T-helper 1 cell treated with Interleukin-12 subunit alpha and Interleukin-12 subunit beta and Interleukin-4 antibody, amounts not matched to agents 30 ng/mL and 1 ng/mL, for 36 hours (primary cell): ENCODE measurements around the gene COL6A2. TPM values are rescaled to one million over a fixed set of nuclear protein-coding genes. Genes with fewer than 3 reads are reported as not detected.
"Not testable (repeated sequence)": the region's sequence is repeated elsewhere in the genome, so short reads cannot be mapped to it uniquely, and the experiment has no call there.

Source experiments
- intact Hi-C: fragments of 100-400 bp; cut with micrococcal nuclease; formaldehyde crosslinking; loops from one replicate; pipeline ENCODE4 v1.15.1; 2024
- total RNA-seq: library from RNA; stranded (reverse); gene quantifications from 2 replicates; pipeline ENCODE4 v1.2.3, GENCODE V29; 2022

The COL6A2 gene
- total RNA-seq, result 2.6 and 3.9 TPM in 2 replicates

DNA sequence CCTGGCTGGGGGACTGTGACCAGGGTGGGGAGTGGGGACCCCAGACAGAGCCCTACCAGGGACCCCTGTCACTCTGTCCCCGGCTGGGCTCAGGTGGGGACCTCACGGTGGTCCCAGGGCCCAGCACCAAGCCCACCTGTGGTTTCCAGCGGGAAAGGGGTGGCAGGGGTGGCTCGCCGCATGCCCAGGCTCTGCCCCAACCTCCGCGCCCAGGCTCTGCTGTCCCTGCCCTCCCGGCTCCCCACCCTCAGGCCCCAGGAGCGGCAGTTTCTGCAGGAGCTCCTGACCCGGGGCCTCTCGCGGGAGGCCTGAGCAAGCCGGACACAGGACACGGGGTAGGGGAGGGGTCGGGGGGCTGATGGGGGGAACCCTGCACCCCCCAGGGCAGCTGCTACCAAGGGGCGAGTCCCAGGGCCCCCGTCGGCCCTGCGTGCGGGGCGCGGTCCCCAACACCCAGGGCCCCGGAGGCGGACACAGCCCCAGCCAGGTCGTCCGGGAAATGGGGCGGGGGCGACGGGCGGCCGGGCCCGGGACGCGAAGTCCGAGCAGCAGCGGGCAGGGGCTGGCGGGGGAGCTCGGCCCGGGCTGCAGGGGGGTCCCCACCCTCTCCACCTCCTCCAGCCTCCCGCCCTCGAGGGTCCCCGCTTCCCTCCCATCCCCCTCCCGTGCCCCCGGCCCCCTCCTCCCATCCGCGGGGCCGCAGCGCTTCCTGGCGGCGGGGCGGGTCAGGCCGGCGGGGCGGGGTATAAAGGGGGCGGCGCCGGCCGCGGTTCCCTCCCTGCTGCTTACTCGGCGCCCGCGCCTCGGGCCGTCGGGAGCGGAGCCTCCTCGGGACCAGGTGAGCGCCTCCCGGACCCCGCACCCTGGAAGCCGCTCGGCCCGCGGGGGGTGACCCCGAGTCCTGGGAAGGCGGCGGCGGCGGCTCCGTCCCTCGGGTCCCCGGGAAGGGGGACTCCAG, at the start of gene COL6A2:
TSS of gene COL6A2 (plus strand) at position 777 of the 958 bp plus-strand sequence.
- intact Hi-C loops, result no loop called here

DNA sequence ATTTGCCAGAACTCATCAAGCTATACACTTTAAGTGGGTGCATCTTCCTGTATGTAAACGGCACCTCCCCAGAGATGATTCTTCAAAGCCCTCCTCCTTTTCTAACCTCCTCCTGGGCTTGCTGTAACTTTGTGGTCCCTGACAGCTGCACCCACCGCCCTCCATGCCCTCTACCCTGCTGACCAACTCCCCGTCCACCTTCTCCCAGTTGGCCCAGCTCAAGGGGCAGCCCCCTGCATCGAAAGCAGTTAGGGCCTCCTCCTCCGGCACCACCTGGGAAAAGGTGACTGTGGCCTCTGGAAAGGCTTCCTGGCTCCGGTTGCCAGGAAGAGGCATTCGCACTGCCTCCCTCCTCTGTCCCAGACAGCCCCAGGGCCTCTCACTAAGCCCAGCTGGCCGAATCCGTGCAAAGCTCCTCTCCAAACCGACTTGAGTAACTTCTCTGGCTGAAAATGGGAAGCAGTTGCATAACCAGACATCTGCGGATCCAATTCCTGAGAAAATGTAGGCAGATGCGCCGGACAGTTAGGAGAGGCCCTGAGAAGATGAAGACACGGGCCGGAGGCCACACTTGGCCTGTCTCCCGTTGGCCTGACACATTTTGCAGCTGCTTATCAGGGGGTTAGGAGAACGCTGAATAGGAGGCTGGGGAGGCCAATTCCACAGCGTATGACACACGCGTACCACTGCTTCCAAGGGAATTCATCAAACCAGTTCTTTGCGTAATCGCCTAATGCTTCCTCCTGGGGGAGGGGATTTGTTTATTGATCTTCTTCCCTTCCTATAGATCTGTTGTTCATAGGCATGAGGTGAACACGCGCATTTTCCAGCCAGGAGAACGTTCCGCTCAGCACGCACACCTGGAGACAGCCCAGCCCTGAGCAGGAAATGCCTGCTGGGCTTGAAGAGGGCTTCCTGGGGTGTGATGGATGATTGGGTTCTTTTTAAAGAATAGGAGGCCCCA, 48.7 kb upstream of the COL6A2 start:
- intact Hi-C loops, result no loop called here

DNA sequence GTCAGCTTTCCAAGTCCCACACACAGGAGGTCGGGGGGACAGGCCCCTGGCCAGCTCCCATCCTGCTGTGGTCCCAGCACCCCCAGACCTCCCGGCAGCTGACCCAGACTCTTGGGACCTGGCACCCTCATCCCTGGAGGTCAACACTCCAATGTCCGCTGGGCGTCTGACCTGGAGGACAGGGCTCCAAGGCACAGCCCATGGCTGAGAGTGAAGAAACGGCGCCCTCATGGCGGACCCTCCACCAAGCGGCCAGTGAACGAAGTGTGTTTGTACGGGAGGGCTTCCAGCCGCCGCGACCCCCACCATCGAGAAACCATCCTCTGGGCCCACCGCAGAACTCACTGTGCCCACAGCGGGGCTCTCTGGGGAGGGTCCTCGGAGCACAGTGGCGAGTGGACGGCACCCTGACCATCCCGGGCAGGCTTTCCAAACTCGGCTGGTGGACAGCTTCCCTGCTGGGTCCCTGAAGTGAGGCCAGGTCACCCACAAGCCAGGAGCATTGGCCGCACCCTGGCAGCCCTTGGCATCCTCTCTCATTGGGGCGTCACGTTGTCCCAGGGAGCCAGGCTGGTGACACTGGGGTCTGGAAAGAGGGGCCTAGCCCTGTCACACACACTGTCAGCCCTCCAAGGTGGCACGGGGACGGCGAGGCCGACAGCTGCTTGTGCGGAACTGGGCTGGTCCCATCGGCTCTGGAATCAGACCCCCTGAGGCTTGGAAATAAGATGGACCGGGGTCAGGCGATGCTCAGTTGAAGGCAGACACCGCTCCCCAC, 47.8 kb upstream of the COL6A2 start:
- intact Hi-C loops, result no loop called here

DNA sequence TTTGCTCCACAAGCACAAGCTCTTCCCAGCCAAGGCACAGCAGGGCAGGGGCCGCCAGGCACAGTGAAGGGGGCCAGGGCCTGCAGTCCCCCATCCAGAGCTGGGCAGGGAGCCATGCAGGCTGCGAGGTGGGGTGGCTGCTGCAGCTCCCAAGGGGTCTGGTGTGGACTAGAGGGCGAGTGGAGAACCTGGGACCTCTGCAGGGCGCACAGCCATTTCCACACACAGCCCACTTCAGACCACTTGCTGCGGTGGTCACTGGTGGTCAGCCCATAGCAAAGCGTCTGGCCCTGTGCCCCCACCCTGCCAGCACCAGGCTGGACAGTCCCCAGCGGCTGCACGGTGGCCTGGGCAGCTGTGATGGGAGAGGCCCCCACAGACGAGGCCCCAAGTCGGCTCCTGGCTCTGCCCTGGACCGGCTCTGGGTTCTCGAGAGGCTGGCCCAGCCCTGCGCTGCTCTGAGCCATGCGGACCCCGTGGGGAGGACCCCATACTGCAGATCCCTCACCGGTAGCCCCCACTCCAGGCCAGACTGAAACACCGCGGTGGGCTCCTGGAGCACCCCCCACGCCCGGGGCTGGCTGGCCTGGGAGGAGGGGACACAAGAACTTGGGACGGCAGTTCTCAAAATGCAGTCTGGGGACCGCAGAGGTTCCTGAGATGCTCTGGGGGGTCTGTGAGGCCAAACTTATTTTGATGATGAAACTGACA, 47.1 kb upstream of the COL6A2 start:
- intact Hi-C loops, result no loop called here

DNA sequence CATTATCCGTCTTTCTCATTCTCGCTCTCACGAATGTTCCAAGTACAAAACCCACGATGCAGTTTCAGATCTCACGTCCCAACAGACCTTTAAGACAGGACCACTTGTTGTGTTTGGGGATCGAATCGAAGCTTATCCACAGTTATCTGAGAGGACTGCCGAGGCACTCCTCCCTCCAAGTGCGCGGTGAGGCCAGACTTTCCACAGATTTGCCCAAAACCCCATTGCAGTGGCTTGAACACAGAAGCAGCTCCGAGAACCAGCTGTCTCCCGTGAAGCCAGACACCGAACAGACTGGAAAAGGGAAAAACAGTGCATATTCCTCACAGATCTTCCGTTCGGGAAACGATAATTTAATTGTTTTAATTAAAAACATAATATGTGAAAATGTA, 46.5 kb upstream of the COL6A2 start:
- intact Hi-C loops, result no loop called here

DNA sequence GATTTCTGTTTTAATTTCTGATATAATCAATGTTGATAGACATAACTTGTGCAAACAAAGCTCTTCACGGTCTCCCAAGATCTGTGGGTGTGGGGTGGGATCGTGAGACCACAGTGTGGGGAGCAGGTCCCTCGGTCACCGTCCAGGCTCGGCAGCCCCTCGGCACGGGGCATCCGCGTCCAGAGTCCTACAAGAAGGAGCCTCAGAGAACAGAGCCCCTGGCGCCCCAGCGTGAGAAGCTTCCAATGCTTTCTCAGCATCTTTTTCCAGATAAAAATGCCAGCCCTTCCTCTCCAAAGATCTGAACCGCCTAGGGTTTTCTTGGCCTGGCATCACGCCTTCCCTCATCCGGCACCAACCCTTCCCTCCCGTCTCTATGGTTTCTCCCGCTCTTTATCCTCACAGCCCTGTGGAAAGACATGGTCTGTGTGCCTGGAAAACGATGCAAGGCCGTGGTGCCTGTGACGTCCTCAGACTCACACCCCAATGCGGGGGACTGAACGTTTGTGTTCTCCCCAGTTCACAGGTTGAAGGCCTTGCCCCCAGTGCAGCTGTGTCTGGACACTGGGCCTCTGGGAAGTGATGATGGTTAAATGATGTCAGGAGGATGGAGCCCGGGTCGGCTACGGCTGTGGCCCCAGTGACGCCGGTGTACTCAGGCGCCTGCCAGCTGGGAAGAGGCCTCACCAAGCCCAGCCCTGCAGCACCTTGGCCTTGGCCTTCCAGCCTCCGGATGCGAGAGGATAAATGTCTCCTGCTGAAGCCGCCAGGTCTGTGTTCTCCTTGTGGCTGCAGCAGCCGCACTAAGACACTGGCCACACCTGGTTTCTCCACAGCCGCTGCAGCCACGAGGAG, 45.9 kb upstream of the COL6A2 start:
- intact Hi-C loops, result no loop called here

DNA sequence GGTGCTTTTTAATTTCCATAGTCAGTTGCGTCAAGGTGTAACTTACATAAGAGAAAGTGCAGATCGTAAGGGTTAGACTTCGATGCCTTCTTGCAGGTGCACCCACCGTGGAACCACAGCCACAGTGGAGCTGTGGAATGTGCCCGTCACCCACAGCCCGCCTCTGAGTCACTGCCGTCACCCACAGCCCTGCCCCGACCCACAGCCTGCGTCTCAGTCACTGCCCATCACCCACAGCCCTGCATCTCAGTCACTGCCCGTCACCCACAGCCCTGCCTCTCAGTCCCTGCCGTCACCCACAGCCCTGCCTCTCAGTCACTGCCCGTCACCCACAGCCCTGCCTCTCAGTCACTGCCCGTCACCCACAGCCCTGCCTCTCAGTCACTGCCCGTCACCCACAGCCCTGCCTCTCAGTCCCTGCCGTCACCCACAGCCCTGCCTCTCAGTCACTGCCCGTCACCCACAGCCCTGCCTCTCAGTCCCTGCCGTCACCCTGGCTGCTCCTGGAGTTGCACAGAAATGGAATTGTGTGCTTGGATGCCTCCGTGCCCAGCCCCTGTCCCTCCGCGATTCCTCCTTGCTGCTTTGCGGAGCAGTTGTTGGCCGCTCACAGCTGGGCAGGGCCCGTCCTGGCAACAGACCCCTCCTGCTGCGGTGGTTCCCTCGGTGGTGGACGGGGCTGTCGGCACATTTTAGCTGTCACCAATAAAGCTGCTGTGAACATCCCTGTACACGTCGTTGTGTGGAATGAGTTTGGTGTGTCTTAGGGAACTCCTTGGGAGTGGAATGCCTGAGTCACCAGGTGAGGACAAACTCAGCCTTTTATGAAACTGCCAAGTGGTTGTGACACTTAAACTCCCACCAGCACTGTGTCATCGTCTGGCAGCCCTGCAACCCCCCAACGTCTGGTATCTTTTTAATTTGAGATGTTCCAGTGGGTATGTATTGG, 44.9 kb upstream of the COL6A2 start:
- intact Hi-C loops, result no loop called here

DNA sequence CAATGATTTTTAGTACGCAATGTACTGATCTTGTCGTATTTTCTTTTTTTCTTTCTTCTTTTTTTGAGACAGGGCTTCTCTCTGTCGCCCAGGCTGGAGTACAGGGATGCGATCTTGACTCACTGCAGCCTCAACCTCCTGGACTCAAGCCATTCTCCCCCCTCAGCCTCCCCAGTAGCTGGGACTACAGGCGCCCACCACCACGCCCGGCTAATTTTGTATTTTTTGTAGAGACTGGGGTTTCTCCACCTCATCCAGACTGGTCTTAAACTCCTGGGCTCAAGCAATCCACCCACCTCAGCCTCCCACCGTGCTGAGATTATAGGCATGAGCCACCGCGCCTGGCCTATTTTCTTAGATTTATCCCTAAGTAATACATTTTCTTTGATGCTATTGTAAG, 43.9 kb upstream of the COL6A2 start:
- intact Hi-C loops, result no loop called here

DNA sequence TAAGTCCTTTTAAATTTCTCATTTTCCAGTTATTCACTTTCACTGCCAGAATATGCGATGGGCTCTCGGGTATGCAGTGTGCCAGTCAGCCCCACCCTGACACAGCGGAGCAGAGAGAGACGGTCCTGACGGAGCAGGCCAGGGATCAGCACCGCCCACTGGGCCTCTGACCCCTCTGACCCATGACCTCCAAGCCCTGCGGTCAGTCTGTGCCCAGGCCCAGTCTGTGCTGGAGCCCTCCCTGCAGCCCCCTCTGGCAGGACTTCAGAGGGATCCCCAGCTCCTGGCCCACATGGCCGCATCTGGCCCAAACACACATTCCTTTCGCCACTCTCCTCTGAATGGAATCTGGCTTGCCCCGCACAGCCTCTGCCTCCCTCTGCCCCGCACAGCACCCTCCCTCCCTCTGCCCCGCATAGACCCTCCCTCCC, 43.4 kb upstream of the COL6A2 start:
- intact Hi-C loops, result no loop called here

DNA sequence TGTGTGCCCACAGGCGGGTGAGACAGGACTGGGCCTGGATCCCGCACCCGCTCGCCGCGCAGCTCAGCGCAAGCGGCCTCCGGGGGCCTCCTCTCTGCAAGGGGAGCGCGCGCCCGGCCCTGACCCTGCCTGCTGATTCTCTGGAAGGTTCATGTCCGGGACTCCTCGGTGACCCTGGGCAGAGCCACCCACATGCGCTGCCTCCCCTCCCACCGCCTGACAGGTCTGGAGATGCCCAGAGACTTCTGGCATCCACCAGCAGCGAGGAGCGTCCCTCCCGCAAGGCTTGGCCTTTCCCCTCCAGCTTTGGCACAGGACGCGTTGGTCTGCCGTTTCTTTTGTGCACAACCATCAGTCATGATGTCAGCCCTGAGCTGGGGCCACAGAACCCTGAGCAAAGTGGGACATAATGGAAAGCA, 42.0 kb upstream of the COL6A2 start:
- intact Hi-C loops, result no loop called here

DNA sequence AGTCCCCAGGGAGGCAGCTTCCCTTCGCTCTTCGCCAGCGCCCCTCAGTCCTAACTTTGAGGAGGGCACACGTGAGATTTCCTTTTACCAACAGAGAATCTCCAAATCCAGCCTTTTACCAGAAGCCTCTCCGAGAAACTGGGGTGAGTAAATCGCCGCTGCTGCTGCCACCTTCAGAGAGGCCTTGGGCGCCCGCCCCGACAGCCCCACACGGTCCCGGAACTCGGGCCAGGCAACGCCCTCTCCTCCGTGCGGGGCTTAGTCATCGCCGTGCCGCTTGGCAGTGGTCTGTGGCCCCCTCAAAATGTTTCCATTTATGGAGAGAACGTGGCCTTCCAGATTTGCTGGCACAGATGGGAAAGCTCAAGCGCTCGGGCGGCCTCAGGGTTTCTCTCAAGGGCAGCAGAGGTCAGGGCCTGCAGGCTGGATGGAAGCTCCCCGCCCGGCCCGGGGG, 41.4 kb upstream of the COL6A2 start:
- intact Hi-C loops, result no loop called here

DNA sequence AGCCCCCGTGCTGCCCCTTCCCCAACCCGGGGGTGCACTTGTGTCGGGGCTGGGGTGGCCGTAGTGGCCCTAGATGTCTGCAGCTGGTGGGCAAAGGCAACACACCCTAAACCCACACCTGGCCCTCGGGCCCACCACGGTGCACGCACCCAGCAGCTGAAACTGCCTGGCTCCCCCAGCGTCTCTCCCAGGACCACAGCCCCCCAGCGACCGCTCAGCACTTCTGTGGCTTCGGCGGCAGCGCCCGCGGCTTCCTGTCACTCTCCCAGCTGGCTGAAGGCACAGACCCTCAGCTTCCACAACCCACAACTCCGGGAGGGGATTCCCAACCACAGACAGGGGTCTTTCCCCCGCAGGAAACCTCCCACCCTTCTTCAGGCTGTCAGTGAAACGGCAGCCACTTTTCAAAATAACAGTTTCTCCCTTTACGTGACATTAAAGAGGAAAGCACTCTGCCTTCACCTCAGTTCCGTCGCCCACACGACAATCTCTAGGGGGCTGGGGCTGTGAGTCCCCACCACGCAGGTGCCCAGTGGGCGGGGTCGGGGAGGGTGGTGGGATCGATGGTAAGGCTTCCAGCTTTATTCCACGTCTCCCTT, 40.7 kb upstream of the COL6A2 start:
- intact Hi-C loops, result no loop called here

DNA sequence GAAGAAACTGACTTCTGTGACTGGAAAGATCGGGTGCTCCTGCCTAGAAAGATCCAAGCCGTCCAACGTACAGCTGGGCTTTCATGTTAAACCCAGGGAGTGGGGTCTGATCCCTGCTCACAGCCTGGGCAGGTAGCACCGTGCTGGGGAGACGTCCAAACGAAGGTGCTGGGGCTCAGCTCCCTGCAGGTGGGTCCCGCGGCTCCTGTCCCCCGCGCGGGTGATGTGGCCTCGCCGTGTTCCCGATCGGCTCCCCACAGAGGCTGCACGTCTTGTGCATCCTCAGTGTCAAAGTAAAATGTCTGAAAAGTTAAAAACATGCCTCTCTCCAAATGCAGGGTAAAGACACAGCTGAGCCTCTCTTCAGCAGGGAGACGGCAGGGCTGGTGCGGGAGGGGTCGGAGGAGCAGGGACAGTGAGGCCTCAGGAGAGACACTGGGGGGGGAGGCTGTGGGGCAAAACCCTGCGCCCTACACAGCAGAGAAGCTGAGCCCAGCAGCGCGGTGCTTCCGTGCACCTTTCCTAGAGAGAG, 40.1 kb upstream of the COL6A2 start:
- intact Hi-C loops, result no loop called here

DNA sequence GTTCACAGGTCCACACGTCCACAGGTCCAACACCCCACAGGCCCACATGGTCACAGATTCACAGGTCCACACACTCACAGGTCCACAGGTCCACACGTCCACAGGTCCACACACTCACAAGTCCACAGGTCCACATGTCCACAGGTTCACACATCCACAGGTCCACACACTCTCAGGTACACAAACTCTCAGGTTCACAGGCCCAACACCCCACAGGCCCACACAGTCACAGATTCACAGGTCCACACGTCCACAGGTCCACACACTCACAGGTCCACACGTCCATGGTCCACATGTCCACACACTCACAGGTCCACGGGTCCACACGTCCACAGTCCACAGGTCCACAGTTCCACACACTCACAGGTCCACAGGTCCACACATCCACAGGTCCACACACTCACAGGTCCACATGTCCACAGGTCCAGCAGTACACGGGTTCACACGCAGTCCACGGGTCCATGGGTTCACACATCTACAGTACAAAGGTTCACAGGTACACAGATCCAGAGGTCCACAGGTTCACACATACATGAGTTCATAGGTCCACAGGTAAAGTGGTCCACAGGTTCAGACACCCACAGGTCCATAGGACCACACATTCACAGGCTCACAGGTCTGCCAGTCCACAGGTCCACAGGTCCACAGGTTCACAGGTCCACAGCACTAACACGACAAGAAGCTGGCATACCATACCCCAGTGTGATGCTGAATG, 39.3 kb upstream of the COL6A2 start:
- intact Hi-C loops, result no loop called here

DNA sequence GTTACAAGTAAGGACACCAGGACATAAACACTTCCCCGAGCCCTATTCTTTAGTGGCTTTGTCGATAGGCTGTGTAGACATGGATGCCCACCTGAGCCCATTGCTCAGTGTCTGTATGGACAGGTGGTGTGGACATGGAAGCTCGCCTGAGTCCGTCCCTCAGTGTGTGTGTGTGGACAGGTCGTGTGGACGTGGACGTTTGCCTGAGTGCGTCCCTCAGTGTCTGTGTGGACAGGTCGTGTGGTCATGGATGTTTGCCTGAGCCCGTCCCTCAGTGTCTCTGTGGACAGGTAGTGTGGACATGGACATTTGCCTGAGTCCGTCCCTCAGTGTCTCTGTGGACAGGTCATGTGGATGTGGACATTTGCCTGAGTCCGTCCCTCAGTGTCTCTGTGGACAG, 38.7 kb upstream of the COL6A2 start:
- intact Hi-C loops, result no loop called here

DNA sequence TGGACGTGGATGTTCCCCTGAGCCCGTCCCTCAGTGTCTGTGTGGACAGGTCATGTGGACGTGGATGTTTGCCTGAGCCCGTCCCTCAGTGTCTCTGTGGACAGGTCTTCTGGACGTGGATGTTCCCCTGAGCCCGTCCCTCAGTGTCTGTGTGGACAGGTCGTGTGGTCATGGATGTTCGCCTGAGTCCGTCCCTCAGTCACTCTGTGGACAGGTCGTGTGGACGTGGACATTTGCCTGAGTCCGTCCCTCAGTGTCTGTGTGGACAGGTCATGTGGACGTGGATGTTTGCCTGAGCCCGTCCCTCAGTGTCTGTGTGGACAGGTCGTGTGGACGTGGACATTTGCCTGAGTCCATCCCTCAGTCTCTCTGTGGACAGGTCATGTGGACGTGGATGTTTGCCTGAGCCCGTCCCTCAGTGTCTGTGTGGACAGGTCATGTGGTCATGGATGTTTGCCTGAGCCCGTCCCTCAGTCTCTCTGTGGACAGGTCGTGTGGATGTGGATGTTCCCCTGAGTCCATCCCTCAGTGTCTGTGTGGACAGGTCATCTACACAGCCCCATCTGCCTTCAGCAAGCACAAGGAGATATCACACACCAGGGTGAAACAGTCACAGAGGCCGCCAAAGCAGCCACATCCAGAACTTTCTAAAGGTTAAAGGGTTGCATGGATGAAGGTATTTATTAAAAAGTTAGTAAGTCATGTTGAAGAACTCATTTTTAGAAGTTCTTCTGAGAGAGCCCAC, 38.0 kb upstream of the COL6A2 start:
- intact Hi-C loops, result not testable (repeated sequence)
